Uterus (tissue), 2 donors: ENCODE data around the gene NPFF.

Source experiments
- POLR2A ChIP-seq, 2 donors: fragments of 450-650 bp; IDR thresholded peaks; one replicate each; pipeline ENCODE4 v1.6.1; 2016; ENCODE audit warnings: antibody characterized with exemption in 2 of 2, mild to moderate bottlenecking in 1 of 2, moderate library complexity in 1 of 2
- TF ChIP-seq, protein P1 (sequence below), 4 experiments: fragments of 200-600 bp in 2 of 4; fragments of 450-650 bp in 2 of 4; sonication (generic) in 2 of 4; IDR thresholded peaks; one replicate each; pipeline ENCODE4 v1.5.1; 2016 to 2019; ENCODE audit warnings: antibody characterized with exemption in 4 of 4, mild to moderate bottlenecking in 2 of 4, moderate library complexity in 1 of 4

- TF ChIP-seq, protein P1, sequence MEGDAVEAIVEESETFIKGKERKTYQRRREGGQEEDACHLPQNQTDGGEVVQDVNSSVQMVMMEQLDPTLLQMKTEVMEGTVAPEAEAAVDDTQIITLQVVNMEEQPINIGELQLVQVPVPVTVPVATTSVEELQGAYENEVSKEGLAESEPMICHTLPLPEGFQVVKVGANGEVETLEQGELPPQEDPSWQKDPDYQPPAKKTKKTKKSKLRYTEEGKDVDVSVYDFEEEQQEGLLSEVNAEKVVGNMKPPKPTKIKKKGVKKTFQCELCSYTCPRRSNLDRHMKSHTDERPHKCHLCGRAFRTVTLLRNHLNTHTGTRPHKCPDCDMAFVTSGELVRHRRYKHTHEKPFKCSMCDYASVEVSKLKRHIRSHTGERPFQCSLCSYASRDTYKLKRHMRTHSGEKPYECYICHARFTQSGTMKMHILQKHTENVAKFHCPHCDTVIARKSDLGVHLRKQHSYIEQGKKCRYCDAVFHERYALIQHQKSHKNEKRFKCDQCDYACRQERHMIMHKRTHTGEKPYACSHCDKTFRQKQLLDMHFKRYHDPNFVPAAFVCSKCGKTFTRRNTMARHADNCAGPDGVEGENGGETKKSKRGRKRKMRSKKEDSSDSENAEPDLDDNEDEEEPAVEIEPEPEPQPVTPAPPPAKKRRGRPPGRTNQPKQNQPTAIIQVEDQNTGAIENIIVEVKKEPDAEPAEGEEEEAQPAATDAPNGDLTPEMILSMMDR (IDR thresholded peaks at IDR 0.05): no peak
- TF ChIP-seq POLR2A (IDR thresholded peaks at IDR 0.05): no peak
These were observed 3.0 kb downstream of the NPFF start for GRCh38 chr12:53504004-53504920.
